ENCODE measurements around the gene PTPRE.

DNA sequence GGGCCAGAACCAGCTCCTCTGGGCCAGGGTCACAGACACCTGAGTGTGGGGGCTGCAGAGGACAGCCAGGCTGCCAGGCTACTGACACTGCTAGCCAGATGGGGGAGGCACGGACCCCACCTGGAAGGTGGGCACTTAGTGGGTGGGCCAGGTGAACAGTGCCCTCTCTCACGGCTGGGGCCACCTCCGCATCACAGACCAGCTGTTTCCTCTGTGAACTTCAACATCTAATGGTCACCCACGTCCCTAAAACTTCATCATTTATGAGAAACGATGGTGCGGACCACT, 138.9 kb downstream of the PTPRE start:
- TF ChIP-seq, protein P1, sequence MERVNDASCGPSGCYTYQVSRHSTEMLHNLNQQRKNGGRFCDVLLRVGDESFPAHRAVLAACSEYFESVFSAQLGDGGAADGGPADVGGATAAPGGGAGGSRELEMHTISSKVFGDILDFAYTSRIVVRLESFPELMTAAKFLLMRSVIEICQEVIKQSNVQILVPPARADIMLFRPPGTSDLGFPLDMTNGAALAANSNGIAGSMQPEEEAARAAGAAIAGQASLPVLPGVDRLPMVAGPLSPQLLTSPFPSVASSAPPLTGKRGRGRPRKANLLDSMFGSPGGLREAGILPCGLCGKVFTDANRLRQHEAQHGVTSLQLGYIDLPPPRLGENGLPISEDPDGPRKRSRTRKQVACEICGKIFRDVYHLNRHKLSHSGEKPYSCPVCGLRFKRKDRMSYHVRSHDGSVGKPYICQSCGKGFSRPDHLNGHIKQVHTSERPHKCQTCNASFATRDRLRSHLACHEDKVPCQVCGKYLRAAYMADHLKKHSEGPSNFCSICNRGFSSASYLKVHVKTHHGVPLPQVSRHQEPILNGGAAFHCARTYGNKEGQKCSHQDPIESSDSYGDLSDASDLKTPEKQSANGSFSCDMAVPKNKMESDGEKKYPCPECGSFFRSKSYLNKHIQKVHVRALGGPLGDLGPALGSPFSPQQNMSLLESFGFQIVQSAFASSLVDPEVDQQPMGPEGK (CRISPR knock-in tag; IDR thresholded peaks at IDR 0.05; ENCODE audit: borderline replicate concordance) = no peak
- TF ChIP-seq, protein P2, sequence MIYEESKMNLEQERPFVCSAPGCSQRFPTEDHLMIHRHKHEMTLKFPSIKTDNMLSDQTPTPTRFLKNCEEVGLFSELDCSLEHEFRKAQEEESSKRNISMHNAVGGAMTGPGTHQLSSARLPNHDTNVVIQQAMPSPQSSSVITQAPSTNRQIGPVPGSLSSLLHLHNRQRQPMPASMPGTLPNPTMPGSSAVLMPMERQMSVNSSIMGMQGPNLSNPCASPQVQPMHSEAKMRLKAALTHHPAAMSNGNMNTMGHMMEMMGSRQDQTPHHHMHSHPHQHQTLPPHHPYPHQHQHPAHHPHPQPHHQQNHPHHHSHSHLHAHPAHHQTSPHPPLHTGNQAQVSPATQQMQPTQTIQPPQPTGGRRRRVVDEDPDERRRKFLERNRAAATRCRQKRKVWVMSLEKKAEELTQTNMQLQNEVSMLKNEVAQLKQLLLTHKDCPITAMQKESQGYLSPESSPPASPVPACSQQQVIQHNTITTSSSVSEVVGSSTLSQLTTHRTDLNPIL (CRISPR knock-in tag; IDR thresholded peaks at IDR 0.05; ENCODE audit: low read depth) = no peak

All from SK-N-SH treated with all-trans-retinoic acid at 6 μM for 48 hours (cell line).